IMR-90 (cell line): ENCODE results near the gene SERPINI1.

Experiments used
- MAFK ChIP-seq: IDR thresholded peaks from 2 replicates; pipeline ENCODE4 v1.6.1; 2012; ENCODE audit warnings: low read depth, low read length, improper control_type of control experiment
- POLR2A ChIP-seq: IDR thresholded peaks from 2 replicates; pipeline ENCODE4 v1.6.1; 2012; ENCODE audit warnings: mild to moderate bottlenecking, low read depth, low read length
- RAD21 ChIP-seq: IDR thresholded peaks from 2 replicates; pipeline ENCODE4 v1.6.1; 2012; ENCODE audit warnings: low read length, improper control_type of control experiment
- TF ChIP-seq, protein P1 (sequence below): conservative IDR thresholded peaks from 2 replicates; pipeline ENCODE4 v1.5.1; 2012; ENCODE audit warnings: mild to moderate bottlenecking, low read depth, low read length, improper control_type of control experiment

DNA sequence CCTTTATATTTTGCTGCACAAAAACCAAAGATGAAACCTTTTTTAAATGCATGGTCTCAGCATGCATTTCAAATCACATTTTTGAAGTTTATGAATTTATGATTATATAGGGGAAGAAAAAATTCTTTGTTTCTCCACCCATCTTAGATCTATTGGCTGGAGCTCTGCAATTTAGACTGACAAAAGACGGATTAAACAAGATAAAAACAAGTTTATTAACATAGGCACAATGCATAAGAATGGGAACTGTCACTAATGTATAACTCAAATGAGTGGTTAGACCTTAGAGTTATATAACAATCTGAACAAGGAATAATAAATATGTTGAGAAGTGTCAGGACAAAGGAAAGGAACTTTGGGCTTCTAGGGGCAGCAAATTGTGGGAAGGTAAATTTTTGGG, 132.5 kb downstream of the SERPINI1 start:
- TF ChIP-seq, protein P1, sequence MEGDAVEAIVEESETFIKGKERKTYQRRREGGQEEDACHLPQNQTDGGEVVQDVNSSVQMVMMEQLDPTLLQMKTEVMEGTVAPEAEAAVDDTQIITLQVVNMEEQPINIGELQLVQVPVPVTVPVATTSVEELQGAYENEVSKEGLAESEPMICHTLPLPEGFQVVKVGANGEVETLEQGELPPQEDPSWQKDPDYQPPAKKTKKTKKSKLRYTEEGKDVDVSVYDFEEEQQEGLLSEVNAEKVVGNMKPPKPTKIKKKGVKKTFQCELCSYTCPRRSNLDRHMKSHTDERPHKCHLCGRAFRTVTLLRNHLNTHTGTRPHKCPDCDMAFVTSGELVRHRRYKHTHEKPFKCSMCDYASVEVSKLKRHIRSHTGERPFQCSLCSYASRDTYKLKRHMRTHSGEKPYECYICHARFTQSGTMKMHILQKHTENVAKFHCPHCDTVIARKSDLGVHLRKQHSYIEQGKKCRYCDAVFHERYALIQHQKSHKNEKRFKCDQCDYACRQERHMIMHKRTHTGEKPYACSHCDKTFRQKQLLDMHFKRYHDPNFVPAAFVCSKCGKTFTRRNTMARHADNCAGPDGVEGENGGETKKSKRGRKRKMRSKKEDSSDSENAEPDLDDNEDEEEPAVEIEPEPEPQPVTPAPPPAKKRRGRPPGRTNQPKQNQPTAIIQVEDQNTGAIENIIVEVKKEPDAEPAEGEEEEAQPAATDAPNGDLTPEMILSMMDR: no peak
- TF ChIP-seq MAFK (no peak), POLR2A (no peak), RAD21 (no peak)
